HUES64 (cell line): ENCODE measurements around the gene TASP1. TPM values are rescaled to one million over a fixed set of nuclear protein-coding genes. Genes with fewer than 3 reads are reported as not detected.

Source experiments
- H3K27ac ChIP-seq: 2 replicates; pipeline ENCODE4 v1.7.0; 2013; ENCODE audit warnings: low read depth, low read length, inconsistent platforms
- H3K27me3 ChIP-seq: 2 replicates; pipeline ENCODE4 v1.6.1; 2013; ENCODE audit warnings: mild to moderate bottlenecking, low read length; ENCODE audit not compliant: insufficient read depth
- H3K36me3 ChIP-seq: 2 replicates; pipeline ENCODE4 v1.6.1; 2013; ENCODE audit warnings: mild to moderate bottlenecking, low read length; ENCODE audit not compliant: insufficient read depth
- H3K4me1 ChIP-seq: 2 replicates; pipeline ENCODE4 v1.6.1; 2013; ENCODE audit warnings: mild to moderate bottlenecking, low read length, moderate library complexity; ENCODE audit not compliant: insufficient read depth
- H3K4me3 ChIP-seq: 2 replicates; pipeline ENCODE4 v1.5.1; 2013; ENCODE audit warnings: mild to moderate bottlenecking, low read length, moderate library complexity
- H3K9ac ChIP-seq: 2 replicates; pipeline ENCODE4 v1.6.1; 2013; ENCODE audit warnings: mild to moderate bottlenecking, low read depth, low read length
- H3K9me3 ChIP-seq: 2 replicates; pipeline ENCODE4 v1.6.1; 2013; ENCODE audit warnings: low read depth, low read length; ENCODE audit not compliant: insufficient read depth
- WGBS: fragments of 150-250, 120-280 bp; methylation state at CpG from one replicate; pipeline ENCODE4 v1.1.7; 2013; ENCODE audit warnings: missing lambda C conversion rate; 5-methylcytosine and 5-hydroxymethylcytosine counted together
- polyA plus RNA-seq, 2 experiments: library from polyadenylated mRNA; stranded (reverse); fragments of 50-300 nt; gene quantifications; one replicate each; pipeline ENCODE4 v1.2.3, GENCODE V29; 2013

TASP1 gene
- 4.1 TPM for polyA plus RNA-seq (2013, experiment 1 of 2)
- 3.4 TPM for polyA plus RNA-seq (2013, experiment 2 of 2)

GRCh38 chr20:13638496-13639149 is at the start of gene TASP1:
Gene TASP1 (minus strand): TSS chr20:13638932. CDS start chr20:13630078, 8,854 bp downstream.
- Histone ChIP-seq H3K4me3 (peak within 1 kb of the TSS; percentile 90), H3K27ac (peak within 1 kb of the TSS; percentile 70), H3K9me3 (no peaks in the 10 kb centered on the region), H3K4me1 (peaks cover 9% of the 10 kb centered on the region; the same call in 1 of the 2 replicates), H3K9ac (peak within 1 kb of the TSS; percentile 68), H3K27me3 (no peaks in the 10 kb centered on the region), H3K36me3 (no peaks in the 10 kb centered on the region)
- under 1% methylated on average over 49 of the region's 50 CpGs for WGBS

- no peak overlapping the region for H3K9ac ChIP-seq
- no peaks in the 10 kb centered on the region for H3K36me3 ChIP-seq
- no peak overlapping the region for H3K4me3 ChIP-seq
- H3K4me1 ChIP-seq = no peaks in the 10 kb centered on the region
- no peaks in the 10 kb centered on the region for H3K27me3 ChIP-seq
- WGBS = 91% methylated on average over 3 of the region's 3 CpGs
- H3K9me3 ChIP-seq = no peaks in the 10 kb centered on the region
- H3K27ac ChIP-seq = no peak overlapping the region
These were observed 49.1 kb upstream of the TASP1 start for GRCh38 chr20:13687815-13688214.

- H3K9ac ChIP-seq = no peak overlapping the region
- no peaks in the 10 kb centered on the region for H3K27me3 ChIP-seq
- H3K9me3 ChIP-seq = no peaks in the 10 kb centered on the region
- 93% methylated on average over 2 of the region's 2 CpGs for WGBS
- H3K4me3 ChIP-seq = no peak overlapping the region
- H3K36me3 ChIP-seq = no peaks in the 10 kb centered on the region
- no peaks in the 10 kb centered on the region for H3K4me1 ChIP-seq
- H3K27ac ChIP-seq = no peak overlapping the region
These were observed 46.9 kb upstream of the TASP1 start for GRCh38 chr20:13685623-13686022.

GRCh38 chr20:13684566-13685222 is 46.0 kb upstream of the TASP1 start:
- no peak overlapping the region for H3K27ac ChIP-seq
- 89% methylated on average over 5 of the region's 5 CpGs for WGBS
- H3K4me1 ChIP-seq = no peaks in the 10 kb centered on the region
- H3K9ac ChIP-seq = no peak overlapping the region
- H3K4me3 ChIP-seq = no peak overlapping the region
- H3K27me3 ChIP-seq = no peaks in the 10 kb centered on the region
- no peaks in the 10 kb centered on the region for H3K36me3 ChIP-seq
- no peaks in the 10 kb centered on the region for H3K9me3 ChIP-seq

- H3K9ac ChIP-seq = no peak overlapping the region
- no peak overlapping the region for H3K27ac ChIP-seq
- no peak overlapping the region for H3K4me3 ChIP-seq
- H3K27me3 ChIP-seq = no peaks in the 10 kb centered on the region
- no peaks in the 10 kb centered on the region for H3K4me1 ChIP-seq
- no peaks in the 10 kb centered on the region for H3K9me3 ChIP-seq
- WGBS = 60% methylated on average over 1 of the region's 1 CpG
- no peaks in the 10 kb centered on the region for H3K36me3 ChIP-seq
These were observed 45.1 kb upstream of the TASP1 start for GRCh38 chr20:13683833-13684232.

- Histone ChIP-seq H3K4me1 (no peaks in the 10 kb centered on the region), H3K9me3 (no peaks in the 10 kb centered on the region), H3K27ac (no peak overlapping the region), H3K4me3 (no peak overlapping the region), H3K36me3 (no peaks in the 10 kb centered on the region), H3K27me3 (no peaks in the 10 kb centered on the region), H3K9ac (no peak overlapping the region)
- WGBS = 95% methylated on average over 4 of the region's 4 CpGs
These were observed 42.8 kb upstream of the TASP1 start for GRCh38 chr20:13681248-13682125.

GRCh38 chr20:13678944-13679343 is 40.2 kb upstream of the TASP1 start:
- Histone ChIP-seq H3K27ac (no peak overlapping the region), H3K9me3 (no peaks in the 10 kb centered on the region), H3K4me3 (no peak overlapping the region), H3K9ac (no peak overlapping the region), H3K36me3 (no peaks in the 10 kb centered on the region), H3K27me3 (no peaks in the 10 kb centered on the region), H3K4me1 (no peaks in the 10 kb centered on the region)
- WGBS = no CpG with 5 or more reads among the region's 1 CpG

GRCh38 chr20:13677241-13677640 is 38.5 kb upstream of the TASP1 start:
- Histone ChIP-seq H3K36me3 (no peaks in the 10 kb centered on the region), H3K9me3 (no peaks in the 10 kb centered on the region), H3K9ac (no peak overlapping the region), H3K27me3 (no peaks in the 10 kb centered on the region), H3K4me1 (no peaks in the 10 kb centered on the region), H3K4me3 (no peak overlapping the region), H3K27ac (no peak overlapping the region)
- WGBS = 96% methylated on average over 4 of the region's 4 CpGs

- Histone ChIP-seq H3K9ac (no peak overlapping the region), H3K36me3 (no peaks in the 10 kb centered on the region), H3K27ac (no peak overlapping the region), H3K4me1 (no peaks in the 10 kb centered on the region), H3K4me3 (no peak overlapping the region), H3K27me3 (no peaks in the 10 kb centered on the region), H3K9me3 (no peaks in the 10 kb centered on the region)
- WGBS = 89% methylated on average over 3 of the region's 3 CpGs
These were observed 38.0 kb upstream of the TASP1 start for GRCh38 chr20:13676682-13677081.

- Histone ChIP-seq H3K4me3 (no peak overlapping the region), H3K9me3 (no peaks in the 10 kb centered on the region), H3K4me1 (no peaks in the 10 kb centered on the region), H3K27ac (no peak overlapping the region), H3K9ac (no peak overlapping the region), H3K27me3 (no peaks in the 10 kb centered on the region), H3K36me3 (no peaks in the 10 kb centered on the region)
- 97% methylated on average over 3 of the region's 3 CpGs for WGBS
These were observed 34.0 kb upstream of the TASP1 start for GRCh38 chr20:13672690-13673089.

GRCh38 chr20:13671916-13672378 is 33.2 kb upstream of the TASP1 start:
- WGBS = 84% methylated on average over 1 of the region's 1 CpG
- Histone ChIP-seq H3K4me3 (no peak overlapping the region), H3K9ac (no peak overlapping the region), H3K9me3 (no peaks in the 10 kb centered on the region), H3K27ac (no peak overlapping the region), H3K27me3 (no peaks in the 10 kb centered on the region), H3K4me1 (no peaks in the 10 kb centered on the region), H3K36me3 (no peaks in the 10 kb centered on the region)
